B cell (primary cell): ENCODE results near the gene ITPKB.

ENCODE experiments used
- EZH2 ChIP-seq: IDR thresholded peaks from 2 replicates; pipeline ENCODE4 v1.6.1; 2012; ENCODE audit warnings: borderline replicate concordance, low read depth, mild to moderate bottlenecking, moderate library complexity, low read length; ENCODE audit not compliant: insufficient read depth, poor library complexity, severe bottlenecking
- TF ChIP-seq, protein P1 (sequence below): fragments of 200-600 bp; IDR thresholded peaks from one replicate; pipeline ENCODE4 v1.8.0; 2022; ENCODE audit warnings: antibody characterized with exemption, mild to moderate bottlenecking

DNA sequence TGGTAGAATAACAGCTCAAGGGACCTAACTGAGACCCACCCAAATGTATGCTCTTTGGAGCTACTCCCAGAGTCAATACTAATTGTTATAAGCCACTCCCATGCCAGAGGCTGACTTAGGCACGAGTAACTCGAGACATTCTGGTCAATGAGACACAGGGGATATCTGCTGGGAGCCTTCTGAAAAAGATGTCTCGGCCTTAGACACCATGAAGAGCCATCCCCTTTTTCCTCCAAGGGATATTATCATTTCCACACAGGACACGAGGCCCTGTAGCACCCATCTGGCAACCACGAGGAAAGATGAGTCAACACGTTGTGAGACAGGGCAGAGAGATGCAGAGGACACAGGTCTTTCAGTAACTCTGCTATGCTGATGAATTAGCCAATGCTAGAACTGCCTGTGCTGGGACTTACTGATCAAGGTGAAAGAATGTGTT is 30.7 kb downstream of the ITPKB start:
- TF ChIP-seq, protein P1, sequence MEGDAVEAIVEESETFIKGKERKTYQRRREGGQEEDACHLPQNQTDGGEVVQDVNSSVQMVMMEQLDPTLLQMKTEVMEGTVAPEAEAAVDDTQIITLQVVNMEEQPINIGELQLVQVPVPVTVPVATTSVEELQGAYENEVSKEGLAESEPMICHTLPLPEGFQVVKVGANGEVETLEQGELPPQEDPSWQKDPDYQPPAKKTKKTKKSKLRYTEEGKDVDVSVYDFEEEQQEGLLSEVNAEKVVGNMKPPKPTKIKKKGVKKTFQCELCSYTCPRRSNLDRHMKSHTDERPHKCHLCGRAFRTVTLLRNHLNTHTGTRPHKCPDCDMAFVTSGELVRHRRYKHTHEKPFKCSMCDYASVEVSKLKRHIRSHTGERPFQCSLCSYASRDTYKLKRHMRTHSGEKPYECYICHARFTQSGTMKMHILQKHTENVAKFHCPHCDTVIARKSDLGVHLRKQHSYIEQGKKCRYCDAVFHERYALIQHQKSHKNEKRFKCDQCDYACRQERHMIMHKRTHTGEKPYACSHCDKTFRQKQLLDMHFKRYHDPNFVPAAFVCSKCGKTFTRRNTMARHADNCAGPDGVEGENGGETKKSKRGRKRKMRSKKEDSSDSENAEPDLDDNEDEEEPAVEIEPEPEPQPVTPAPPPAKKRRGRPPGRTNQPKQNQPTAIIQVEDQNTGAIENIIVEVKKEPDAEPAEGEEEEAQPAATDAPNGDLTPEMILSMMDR = no peak
- no peak for TF ChIP-seq EZH2
